Measurements from ENCODE around the gene KRT86.

The KRT86 gene

DNA sequence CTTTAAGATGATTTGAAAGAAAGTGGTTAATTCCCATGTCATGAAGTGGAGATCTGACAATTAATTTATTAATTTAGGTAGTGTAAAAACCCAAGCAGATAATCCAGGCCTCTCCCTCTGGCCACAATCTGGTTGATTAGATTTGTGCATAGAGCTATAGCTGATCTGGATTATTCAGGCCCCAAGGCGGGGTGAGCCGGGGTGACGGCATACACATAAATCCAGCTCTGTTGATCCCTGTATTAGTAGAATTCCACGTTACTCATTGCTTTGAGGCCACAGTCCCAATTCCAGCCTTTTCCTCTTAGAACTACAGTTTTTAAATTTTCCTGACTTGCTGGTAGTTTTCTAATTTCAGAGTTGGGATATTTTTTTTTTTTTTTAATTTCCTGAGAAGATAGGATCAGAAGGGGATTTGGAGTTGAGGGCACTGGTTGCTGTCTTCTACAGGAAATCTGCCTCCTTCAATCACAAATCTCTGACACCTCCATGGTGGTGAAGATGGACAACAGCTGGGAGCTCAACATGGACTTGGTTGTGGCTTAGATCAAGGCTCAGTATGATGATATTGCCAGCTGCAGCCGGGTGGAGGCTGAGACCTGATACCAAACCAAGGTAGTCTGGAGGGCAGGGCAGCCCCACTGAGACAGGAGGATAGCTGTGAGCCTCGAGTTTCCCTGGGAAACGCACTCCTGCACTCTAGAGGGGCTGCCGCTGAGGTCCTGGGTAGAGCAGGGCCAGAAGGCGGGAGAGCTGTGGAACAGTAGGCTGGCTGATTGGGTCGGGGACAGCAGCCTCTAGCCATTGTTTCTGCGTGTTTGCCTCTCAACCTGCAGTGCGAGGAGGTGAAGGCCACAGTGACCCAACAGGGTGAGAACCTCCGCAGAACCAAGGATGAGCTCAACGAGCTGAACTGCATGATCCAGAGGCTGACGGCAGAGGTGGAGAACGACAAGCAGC lies 73.4 kb downstream of the KRT86 start:
- no peak overlapping the region for H3K4me3 ChIP-seq (ENCODE audit: low read length)
- no peak for DNase-seq (ENCODE audit: low read depth)
- no peak for TF ChIP-seq CTCF (conservative IDR thresholded peaks at IDR 0.05; ENCODE audit: low read length)

DNA sequence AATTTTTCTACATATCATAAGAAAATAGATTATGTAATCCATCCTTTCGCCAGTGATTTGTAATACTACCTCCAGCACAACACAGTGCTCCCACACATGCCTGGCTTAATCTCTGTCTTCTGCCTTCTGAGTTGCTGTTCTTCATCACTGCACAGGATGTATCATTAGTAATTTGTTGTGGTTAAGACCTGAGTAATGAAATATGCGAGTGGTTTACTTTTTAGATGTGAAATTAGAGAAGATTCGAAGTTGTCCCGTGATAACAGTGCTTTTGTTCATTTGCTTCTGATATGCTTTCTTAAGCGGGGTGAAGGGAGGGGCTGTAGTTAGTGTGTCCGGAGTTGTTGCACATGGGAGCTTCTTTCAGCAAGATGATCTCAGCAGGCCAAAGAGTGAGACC lies 74.8 kb downstream of the KRT86 start:
- no peak for DNase-seq (ENCODE audit: low read depth)
- no peak overlapping the region for H3K4me3 ChIP-seq (ENCODE audit: low read length)
- no peak for TF ChIP-seq CTCF (conservative IDR thresholded peaks at IDR 0.05; ENCODE audit: low read length)

GRCh38 chr12:52350021-52350620 lies 75.7 kb downstream of the KRT86 start:
- TF ChIP-seq CTCF (conservative IDR thresholded peaks at IDR 0.05; ENCODE audit: low read length), result no peak
- H3K4me3 ChIP-seq (ENCODE audit: low read length), result no peak overlapping the region
- DNase-seq (ENCODE audit: low read depth), result no peak

DNA sequence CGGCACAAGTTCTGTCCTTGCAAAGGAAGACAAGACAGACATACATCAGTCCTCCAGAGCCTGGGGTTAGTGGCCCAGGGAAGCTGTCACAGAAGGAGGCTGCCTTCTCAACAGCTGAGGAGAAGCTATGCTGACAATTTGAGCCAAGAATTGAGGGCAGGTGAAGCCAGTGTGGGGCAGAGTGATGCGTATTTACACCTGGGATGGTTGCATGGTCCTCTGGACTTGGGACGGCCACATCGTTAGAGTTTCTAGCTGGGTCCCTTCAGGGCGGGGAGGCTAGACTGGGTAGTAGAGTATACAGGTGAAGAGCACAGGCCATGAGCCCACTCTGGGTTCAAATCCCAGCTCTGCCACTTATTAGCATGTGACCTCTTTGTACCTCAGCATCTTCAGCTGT lies 76.3 kb downstream of the KRT86 start:
- DNase-seq (ENCODE audit: low read depth), result no peak
- no peak overlapping the region for H3K4me3 ChIP-seq (ENCODE audit: low read length)
- no peak for TF ChIP-seq CTCF (conservative IDR thresholded peaks at IDR 0.05; ENCODE audit: low read length)

- TF ChIP-seq CTCF (conservative IDR thresholded peaks at IDR 0.05; ENCODE audit: low read length), result no peak
- no peak overlapping the region for H3K4me3 ChIP-seq (ENCODE audit: low read length)
- DNase-seq (ENCODE audit: low read depth), result no peak
Measured at GRCh38 chr12:52351196-52352059, 77.0 kb downstream of the KRT86 start.

DNA sequence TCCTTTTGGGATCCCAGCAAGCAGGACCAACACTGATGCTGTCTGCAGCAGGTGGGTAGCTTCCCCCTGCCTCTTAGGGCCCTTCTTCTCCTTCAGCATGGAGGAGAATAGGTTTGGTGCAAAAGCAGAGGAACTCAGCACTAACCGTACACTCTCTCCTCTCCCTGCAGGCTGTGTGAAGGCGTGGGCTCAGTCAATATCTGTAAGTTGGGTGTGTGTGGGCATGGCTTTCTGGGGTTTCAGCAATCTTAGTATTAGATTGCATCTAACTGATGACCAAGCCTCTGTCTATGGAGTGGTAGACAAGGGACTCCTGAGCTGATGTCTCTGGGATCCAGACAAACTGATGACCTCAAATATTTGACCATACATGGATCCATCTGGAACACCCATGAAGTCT lies 78.5 kb downstream of the KRT86 start:
- no peak overlapping the region for H3K4me3 ChIP-seq (ENCODE audit: low read length)
- DNase-seq (ENCODE audit: low read depth), result no peak
- TF ChIP-seq CTCF (conservative IDR thresholded peaks at IDR 0.05; ENCODE audit: low read length), result no peak

Measured in AG10803 (cell line).